NCI-H82 treated with DMSO at 0.1 percent for 48 hours (cell line): ENCODE data around the gene FHIT.
A peak's percentile ranks its signal among the peaks of the same experiment; 100 is the strongest.
"Not testable (repeated sequence)": the region's sequence is repeated elsewhere in the genome, so short reads cannot be mapped to it uniquely, and the experiment has no call there.

Experiments
- DNase-seq: peaks from one replicate; lab custom pipeline; 2025; ENCODE audit not compliant: unreplicated experiment; lab: John Stamatoyannopoulos, UW

FHIT gene

DNA sequence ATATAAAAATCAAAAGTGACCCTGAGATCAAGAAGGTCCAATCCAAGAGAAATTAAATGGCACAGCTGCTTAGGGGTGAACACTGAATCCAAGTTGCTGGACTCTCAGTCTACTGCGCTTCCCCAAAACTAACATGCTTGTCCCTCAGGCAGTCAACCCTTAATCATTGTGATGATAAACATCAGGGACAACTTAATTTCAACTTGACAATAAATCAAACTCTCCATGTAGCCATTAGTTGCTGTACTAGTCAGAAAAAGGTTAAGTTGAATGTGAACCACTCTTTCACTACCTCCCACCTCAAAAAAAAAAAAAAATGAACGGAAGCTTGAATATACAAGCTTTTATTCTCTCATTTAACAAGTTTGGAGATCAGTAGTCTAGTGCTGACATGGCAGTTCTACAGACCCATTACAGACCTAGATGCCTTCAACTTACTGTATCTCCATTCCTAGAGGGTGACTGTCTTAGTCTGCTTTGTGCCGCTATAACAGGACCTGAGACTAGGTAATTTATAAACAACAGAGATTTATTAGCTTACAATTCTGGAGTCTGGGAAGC lies 185.7 kb downstream of the FHIT start:
- no peak for DNase-seq

DNA sequence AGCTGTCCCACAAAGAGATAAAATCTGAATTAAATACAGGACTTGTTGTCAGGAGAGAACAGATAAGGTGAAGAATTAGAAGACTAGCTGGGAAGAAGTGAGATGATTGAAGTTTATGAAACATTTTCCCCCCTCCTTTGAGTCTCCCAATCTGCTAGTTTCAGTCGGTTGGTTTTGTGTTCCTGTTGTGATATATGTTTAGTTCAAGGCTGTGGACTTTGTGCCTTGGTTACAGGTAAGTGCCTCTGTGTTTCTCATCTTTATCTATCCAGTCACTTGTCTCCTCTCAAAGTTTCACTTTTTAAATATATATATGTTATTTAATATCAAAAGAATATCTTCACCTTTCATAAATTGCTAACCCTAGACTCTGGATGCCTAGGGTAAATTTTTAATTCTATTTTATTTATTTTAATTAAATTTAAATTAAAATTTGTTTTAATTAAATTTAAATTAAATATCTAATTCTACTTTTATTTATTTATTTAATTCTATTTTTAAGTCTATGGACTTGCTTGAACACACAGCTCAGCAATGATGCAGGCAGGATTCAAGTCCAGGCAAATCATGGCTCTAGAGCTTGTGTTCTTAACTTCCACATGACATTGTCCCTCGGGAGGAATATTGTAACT lies 190.0 kb downstream of the FHIT start:
- no peak for DNase-seq

DNA sequence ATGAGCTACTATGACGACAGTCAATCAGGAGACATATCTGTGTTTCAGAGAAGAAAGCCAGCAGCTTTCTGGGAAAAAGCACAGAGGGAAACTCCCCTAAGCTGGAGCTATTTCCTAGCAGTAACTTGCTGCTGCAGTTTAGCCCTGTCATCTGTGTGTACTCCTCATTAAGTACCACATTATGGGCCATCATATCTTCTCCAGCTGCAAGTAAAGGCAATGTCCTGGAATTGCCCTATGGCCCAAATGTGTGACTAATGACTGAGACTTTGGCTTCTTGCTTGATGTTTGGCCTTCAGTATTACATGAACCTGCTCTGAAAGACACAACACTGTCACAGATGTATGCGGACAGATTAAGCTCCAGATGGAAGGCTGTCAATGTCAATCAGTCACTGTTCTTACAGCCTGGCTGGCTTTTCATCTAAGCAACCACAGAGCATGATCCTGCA lies 190.8 kb downstream of the FHIT start:
- peak; percentile 70 for DNase-seq

DNA sequence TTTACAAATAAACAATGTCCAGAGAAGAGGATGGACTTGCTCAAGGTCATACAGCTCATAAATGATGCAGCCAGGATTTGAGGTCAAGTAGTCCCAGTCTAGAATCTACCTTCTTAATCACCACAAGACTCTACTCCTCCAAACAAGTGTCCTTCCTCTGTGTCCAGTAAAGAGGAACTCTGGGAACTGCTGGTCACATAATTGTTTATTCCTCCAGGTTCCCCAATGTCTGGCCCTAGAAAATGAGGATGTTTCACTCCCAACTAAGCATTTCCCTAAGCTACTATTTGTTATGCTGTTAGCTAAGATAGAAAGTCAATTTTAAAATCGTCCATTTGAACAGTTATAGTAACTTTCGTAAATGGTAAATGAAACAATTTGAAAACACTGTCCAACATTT lies 192.4 kb downstream of the FHIT start:
- no peak for DNase-seq

DNA sequence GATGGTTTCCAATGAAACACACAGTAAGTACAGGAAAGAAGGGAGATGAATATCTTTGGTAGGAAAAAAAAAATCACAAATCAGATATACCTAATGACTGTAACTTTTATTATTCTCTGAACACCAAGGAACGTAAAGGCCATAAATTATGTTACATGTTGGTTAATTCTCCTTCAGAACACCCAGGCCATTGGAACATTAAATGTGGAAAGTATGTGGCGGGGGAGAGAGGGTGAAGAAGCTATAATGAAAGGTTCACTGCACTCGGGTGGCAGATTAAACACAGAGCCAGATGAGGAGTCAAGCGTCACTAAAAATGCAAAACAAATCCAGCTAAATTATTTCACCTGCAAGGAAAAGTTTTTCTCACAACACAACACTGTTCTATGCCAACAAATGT lies 193.8 kb downstream of the FHIT start:
- DNase-seq = no peak

DNA sequence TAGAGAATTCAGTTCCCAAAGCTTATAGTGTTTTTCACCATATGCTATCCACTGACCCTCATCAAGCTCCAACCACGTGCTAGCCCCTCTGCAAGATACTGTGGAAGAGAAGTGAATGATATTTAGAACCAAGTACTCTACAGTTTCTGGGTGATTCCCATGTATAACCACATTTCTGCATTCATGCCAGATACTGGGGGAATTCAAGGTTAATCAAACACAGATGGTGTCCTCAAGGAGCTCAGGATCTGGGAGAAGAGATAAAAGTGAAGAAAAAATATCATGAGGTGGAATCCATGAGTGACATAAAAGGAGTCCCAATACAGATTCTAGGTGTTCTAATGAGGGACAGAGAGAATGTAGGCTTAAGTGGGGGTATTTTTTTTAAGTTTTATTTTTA lies 195.8 kb downstream of the FHIT start:
- no peak for DNase-seq

DNA sequence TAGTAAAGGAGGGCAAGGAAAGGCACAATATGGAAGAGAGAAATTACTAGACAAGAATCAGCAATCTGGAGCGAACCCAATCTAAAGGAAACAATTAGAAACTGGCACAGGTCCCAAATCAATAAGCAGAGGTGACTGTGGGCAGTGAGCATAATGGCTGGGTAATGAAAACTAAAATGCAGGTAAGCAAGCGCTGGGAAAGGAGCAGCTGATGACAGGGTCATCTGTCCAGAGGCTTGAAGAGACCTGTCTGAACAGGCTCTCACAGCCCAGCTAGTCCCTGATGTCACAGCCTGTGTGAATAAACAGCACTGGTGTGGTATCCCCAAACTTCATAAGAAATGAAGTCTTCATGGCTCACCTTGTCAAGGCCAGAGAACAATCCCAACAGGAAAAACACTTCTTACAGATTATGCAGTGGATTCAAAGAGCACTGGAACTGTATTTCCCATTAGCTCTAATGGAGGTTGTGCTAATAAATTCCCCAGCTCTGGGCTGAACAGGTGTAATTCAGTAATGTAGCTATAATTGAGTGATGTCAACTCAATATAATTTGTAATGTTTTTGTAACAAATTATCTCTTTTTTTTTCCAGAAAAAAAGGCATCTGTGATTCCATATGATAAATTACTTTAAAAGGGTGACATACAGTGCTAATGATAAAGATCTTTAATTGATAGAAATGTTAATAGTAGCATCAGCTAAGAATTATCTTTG lies 197.3 kb downstream of the FHIT start:
- no peak for DNase-seq

DNA sequence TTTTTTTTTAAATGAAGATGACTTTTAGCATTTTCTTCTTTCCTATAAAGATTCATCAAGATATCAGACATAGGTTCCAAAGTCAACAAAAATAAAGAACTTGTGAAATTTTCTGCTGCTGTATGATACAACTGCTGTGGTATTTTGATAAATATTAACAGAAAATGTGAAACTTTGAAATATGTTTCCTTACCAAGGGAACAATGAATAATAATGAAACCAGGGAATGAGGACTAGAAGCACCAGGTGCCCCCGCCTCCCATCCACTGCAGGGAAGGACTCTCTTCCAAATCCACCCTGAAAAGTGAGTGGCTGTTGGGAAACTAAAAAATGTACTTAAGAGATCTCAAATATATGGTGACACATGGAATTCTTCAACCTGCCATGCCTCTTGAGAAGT lies 198.4 kb downstream of the FHIT start:
- DNase-seq = no peak

DNA sequence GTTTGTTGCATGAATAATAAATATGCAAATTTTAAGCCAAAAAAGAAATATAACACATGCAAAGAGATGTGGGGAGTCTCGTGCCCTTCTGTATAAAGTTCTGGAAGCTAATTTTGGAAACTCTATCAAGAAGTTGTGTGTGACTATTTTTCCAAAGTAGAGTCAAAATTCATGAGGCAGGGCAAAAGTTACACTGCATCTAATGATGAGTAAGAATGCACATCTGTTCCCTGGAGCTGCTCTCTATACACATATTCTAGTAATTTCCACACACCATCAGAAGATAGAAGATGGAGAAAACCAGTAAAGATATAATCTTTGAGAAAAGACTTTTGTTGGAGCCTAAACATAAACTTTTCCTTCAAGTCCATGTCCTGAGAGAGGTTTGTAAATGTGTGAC lies 199.6 kb downstream of the FHIT start:
- no peak for DNase-seq

DNA sequence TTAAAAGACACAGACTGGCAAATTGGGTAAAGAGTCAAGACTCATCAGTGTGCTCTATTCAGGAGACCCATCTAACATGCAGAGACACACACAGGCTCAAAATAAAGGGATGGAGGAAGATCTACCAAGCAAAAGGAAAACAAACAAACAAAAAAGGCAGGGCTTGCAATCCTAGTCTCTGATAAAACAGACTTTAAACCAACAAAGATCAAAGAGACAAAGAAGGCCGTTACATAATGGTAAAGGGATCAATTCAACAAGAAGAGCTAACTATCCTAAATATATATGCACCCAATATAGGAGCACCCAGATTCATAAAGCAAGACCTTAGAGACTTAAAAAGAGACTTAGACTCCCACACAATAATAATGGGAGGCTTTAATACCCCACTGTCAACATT lies 206.1 kb downstream of the FHIT start:
- DNase-seq = not testable (repeated sequence)

DNA sequence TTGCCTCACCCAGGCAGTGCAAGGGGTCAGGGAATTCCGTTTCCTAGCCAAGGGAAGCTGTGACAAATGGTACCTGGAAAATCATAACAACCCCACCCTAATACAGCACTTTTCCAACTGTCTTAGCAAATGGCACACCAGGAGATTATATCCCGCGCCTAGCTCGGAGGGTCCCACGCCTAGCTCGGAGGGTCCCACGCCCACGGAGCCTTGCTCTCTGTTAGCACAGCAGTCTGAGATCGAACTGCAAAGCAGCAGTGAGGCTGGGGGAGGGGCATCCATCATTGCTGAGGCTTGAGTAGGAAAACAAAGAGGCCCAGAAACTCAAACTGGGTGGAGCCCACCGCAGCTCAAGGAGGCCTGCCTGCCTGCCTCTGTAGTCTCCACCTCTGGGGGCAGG lies 208.1 kb downstream of the FHIT start:
- no peak for DNase-seq

DNA sequence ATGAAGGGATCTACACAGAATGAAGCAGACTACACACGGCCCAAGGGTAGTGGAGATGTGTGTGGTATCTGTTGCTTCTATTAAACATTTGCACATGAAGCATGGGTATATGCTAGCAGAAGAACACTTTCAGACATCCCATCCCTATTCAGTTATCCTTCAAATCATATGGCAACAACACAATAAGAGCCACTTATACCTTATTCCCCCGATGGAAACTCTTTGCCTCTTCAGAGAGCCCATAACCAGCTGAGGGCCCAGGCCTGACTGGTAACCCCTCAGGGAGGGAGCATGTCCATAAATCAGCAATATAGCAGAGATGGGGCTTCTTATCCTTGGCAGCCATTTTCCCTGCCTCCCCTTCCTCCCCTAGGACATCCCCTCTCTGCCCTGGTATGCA lies 210.6 kb downstream of the FHIT start:
- DNase-seq = no peak

DNA sequence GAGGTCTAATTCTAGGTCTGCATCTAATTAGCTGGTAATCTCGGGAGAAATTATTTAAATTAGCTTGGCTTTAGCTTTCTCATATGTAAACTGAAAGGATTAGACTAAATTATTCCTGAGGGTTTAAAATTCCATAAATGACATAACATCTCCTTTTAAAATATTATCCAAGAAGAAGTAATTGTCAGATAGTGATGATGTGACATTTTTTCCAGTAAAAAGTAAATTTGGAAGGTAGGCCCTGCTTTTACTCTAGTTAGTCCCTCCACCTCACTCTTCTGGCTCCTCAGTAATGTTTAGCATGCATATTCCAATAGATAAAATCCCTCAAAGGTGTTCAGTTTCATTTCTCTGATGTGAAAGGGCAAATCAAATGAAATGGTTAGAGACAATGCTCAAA lies 215.7 kb downstream of the FHIT start:
- DNase-seq = no peak

DNA sequence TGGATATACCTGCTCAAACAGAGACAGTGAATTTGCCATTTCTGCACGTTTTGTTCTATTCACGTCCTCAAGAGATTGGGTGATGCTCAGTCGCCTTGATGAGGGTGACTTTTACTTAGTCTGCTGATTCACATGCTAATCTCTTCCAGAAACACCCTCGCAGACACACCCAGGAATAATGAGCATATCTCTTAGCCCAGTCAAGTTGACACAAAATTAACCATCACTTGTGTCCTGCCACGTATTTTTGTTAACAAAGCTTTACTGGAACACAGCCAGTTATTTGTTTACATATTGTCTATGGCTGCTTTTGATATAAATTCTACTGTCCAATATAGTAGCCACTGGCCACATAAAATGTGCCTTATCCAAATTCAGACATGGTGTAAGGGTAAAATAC lies 218.3 kb downstream of the FHIT start:
- no peak for DNase-seq

DNA sequence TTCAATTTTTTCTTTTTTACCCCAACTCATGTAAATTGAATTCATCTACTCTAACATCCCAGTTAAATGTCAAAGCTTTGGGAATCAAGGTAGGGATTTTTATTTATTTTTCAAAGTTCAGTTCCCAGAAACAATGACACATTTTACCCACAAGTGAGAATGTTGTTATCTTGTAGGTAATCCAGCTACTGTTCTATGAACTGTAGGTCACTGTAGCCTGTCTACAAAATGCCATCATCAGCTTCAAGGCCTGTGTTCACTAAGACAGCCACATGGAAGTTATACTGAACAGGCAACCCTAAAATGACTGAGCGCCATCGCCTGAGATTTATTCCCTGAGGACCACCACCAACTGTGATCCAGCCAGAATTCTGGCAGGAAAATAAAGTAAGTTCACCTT lies 219.7 kb downstream of the FHIT start:
- no peak for DNase-seq

DNA sequence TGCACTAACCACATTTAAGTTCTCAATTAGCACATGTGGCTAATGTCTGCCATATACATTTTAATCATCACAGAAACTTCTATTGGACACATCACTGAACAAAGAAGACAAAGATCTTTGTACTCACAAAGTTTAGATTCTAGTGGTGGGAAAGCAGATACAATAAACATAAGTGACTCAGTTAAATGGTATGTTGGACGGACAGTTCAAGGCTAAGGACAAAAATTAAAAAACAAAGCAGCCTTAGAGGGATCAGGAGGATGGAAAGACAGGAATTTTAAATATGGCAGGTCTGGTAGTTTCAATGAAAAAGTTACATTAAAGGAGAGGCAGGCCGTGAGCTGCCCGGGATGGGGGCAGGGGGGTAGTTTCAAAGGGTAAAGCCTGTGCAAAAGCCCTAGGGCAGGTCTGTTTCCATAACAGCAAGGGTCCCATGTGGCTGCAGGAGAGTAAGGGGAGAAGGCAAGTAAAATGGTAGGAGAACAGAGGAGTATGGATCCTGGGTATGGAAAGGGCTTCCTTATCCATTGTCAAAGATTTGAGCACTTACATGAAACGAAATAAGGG lies 220.7 kb downstream of the FHIT start:
- DNase-seq = no peak

DNA sequence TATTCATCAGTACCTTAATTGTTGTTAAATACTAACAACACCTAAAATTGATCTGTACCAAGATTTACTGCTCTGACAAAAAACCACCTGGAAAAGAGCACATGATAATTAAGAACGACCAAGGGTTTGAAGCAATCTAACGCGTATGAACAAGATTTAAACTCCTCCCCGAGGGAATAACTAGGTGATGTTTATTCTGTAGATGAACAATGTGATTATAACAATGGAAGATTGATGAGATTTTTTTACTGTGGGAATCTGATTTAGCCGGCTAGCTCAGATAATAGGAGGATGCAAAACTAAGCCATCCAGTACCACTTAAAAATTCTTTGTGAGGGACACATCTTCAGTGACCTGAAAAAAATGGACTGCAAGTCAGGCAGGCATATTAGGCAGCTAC lies 222.1 kb downstream of the FHIT start:
- DNase-seq = no peak

DNA sequence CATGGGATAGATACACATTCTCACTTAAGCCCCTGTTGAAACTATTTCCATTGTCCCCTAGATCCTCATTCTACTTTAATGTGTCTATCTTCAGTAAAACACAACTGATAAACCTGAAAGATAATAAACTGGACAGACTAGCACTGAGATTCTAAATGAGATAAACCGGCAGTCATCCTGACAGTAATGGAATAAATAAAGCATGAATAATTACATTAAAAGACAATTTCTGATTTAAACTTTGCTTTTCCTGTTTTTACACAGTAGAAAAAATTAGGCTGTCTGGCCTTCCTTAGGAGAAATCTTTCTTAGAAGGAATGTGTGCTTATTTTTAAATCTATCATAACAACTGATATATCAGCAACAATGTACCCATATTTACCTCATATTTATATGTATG lies 232.4 kb downstream of the FHIT start:
- no peak for DNase-seq

DNA sequence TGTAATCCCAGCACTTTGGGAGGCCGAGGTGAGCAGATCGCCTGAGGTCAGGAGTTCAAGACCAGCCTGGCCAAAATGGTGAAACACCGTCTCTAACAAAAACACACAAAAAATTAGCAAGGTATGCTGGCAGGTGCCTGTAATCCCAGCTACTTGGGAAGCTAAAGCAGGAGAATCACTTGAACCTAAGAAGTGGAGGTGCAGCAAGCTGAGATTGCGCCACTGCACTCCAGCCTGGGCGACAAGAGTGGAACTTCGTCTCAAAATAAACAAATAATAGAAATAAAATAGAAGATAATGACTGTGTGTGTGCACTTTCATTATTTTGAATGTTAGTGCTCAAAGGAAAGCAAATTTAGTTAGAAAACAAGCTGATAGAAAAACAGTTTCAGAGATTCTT lies 234.2 kb downstream of the FHIT start:
- DNase-seq = not testable (repeated sequence)

DNA sequence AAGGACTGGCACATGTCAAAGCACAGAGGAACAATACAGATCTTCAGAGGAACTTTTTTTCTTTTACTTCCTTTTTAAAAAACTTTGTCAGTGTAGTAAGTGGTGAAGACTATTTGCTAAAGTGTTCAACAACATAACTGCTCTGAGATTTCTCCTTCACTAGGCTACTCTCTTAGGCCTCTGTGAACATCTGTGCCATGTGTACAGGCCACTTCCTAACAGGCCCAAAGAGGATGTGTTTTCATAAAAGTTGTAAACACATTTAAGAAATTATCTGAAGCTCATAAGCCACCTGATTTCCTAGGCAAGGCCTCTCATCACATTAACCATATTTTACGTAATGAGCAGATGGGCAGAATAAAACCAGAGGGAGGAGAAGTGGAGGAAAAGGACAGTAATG lies 235.4 kb downstream of the FHIT start:
- DNase-seq = peak; percentile 46

DNA sequence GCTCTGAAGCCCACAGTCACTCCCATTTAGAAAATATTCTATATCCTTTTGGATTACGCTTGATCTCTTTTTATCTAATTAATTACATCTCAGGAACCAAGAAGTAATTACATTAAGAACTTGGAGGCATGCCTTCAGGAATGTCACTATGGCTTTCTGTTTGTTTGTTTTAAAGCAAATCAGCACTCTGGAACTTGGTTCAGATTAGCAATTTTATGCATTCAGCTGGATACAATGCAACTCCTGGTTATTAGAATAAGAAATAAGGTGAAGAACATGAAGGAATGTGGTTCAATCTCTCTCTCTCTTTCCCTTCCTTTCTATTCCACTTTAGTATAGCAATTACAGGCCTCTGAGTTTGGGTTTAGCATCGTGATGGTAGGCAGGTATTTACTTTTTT lies 235.8 kb downstream of the FHIT start:
- peak; percentile 40 for DNase-seq

DNA sequence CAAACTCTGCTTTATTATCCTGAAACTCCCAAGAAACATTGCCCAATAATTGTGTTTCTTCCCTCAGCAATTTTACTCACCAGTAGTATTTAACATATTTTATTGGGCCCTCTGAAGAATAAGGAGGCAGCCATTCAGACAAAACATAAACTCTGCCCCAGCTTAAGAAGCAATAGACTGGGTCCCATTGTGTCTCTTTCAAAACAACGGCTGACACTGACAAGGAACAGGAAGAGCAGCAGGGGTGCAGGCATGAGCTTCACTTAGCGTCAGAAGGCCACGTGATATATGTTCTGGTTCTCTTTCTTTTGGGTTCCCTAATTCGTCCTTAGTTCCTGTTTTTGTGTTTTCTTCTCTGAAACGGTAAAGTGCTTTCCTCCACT lies 242.3 kb downstream of the FHIT start:
- no peak for DNase-seq
